Neural cell (in vitro differentiated cells): ENCODE data around the gene UBE2F. TPM values are rescaled to one million over a fixed set of nuclear protein-coding genes. Genes with fewer than 3 reads are reported as not detected.

Experiments
- H2AFZ ChIP-seq: fragments of 200-600, 300-800 bp; sonication (generic), shearing (Covaris generic); 2 replicates; pipeline ENCODE4 v1.6.0; 2014; ENCODE audit warnings: low read depth, mild to moderate bottlenecking, antibody characterized with exemption, low read length, moderate library complexity
- H3F3A ChIP-seq: fragments of 200-600 bp; shearing (Covaris generic); 2 replicates; pipeline ENCODE4 v1.6.1; 2016; ENCODE audit warnings: mild to moderate bottlenecking, moderate library complexity, mixed read lengths, antibody characterized with exemption, low read length; ENCODE audit not compliant: insufficient read depth, poor library complexity, severe bottlenecking
- H3K27ac ChIP-seq: fragments of 200-600, 300-800 bp; sonication (generic), shearing (Covaris generic); 2 replicates; pipeline ENCODE4 v1.5.1; 2014; ENCODE audit warnings: mild to moderate bottlenecking, low read length, moderate library complexity
- H3K27me3 ChIP-seq: fragments of 300-800, 200-600 bp; sonication (generic), shearing (Covaris generic); 2 replicates; pipeline ENCODE4 v1.6.0; 2014; ENCODE audit warnings: mild to moderate bottlenecking, low read depth, low read length, moderate library complexity; ENCODE audit not compliant: insufficient read depth
- H3K36me3 ChIP-seq: fragments of 300-800, 200-600 bp; sonication (generic), shearing (Covaris generic); 2 replicates; pipeline ENCODE4 v1.5.1; 2014; ENCODE audit warnings: mild to moderate bottlenecking, antibody characterized with exemption, low read length, moderate library complexity; ENCODE audit not compliant: insufficient read depth
- H3K4me2 ChIP-seq: fragments of 300-800, 200-600 bp; sonication (generic), shearing (Covaris generic); 2 replicates; pipeline ENCODE4 v1.6.0; 2014; ENCODE audit warnings: mild to moderate bottlenecking, low read length
- H3K4me3 ChIP-seq: fragments of 300-800, 200-600 bp; sonication (generic), shearing (Covaris generic); 2 replicates; pipeline ENCODE4 v1.5.1; 2014; ENCODE audit warnings: mild to moderate bottlenecking, low read length, moderate library complexity
- H3K79me2 ChIP-seq: fragments of 200-600 bp; shearing (Covaris generic); replicated peaks from 2 replicates; pipeline ENCODE4 v1.6.0; 2014; ENCODE audit warnings: mild to moderate bottlenecking, low read length, moderate library complexity; ENCODE audit not compliant: insufficient read depth
- H3K9ac ChIP-seq: fragments of 300-800, 200-600 bp; sonication (generic), shearing (Covaris generic); 2 replicates; pipeline ENCODE4 v1.6.1; 2016; ENCODE audit warnings: mild to moderate bottlenecking, low read length, mixed read lengths
- H3K9me2 ChIP-seq: fragments of 200-600 bp; shearing (Covaris generic); 2 replicates; pipeline ENCODE4 v1.6.1; 2016; ENCODE audit warnings: mild to moderate bottlenecking, low read length, mixed read lengths; ENCODE audit not compliant: insufficient read depth
- H3K9me3 ChIP-seq: fragments of 200-600, 300-800 bp; sonication (generic), shearing (Covaris generic); 2 replicates; pipeline ENCODE4 v1.6.1; 2016; ENCODE audit warnings: mild to moderate bottlenecking, mixed run types, low read length, moderate library complexity, mixed read lengths
- H4K20me1 ChIP-seq: fragments of 200-600 bp; shearing (Covaris generic); 2 replicates; pipeline ENCODE4 v1.6.1; 2016; ENCODE audit warnings: mild to moderate bottlenecking, mixed run types; ENCODE audit not compliant: insufficient read depth
- CTCF ChIP-seq: fragments of 450-650 bp; IDR thresholded peaks from 2 replicates; pipeline ENCODE4 v1.5.1; 2014; ENCODE audit warnings: antibody characterized with exemption, mild to moderate bottlenecking, moderate library complexity; ENCODE audit not compliant: poor library complexity, severe bottlenecking
- EP300 ChIP-seq: fragments of 450-650 bp; conservative IDR thresholded peaks from 2 replicates; pipeline ENCODE4 v1.6.1; 2014; ENCODE audit warnings: antibody characterized with exemption, mild to moderate bottlenecking, moderate library complexity; ENCODE audit not compliant: poor library complexity, severe bottlenecking
- EZH2 ChIP-seq: fragments of 200-600, 300-800 bp; shearing (Covaris generic), sonication (generic); IDR thresholded peaks from 2 replicates; pipeline ENCODE4 v1.6.1; 2014; ENCODE audit warnings: antibody characterized with exemption, low read length, borderline replicate concordance, mild to moderate bottlenecking; ENCODE audit not compliant: insufficient read depth, poor library complexity, severe bottlenecking
- MXI1 ChIP-seq: fragments of 450-650 bp; conservative IDR thresholded peaks from 2 replicates; pipeline ENCODE4 v1.6.1; 2014; ENCODE audit warnings: antibody characterized with exemption, mild to moderate bottlenecking; ENCODE audit not compliant: poor library complexity, severe bottlenecking
- POLR2AphosphoS5 ChIP-seq: IDR thresholded peaks from 2 replicates; pipeline ENCODE4 v1.6.1; 2012
- RAD21 ChIP-seq: fragments of 450-650 bp; conservative IDR thresholded peaks from 2 replicates; pipeline ENCODE4 v1.6.1; 2014; ENCODE audit warnings: antibody characterized with exemption, mild to moderate bottlenecking, moderate library complexity
- REST ChIP-seq: IDR thresholded peaks from 2 replicates; pipeline ENCODE4 v1.6.1; 2012; ENCODE audit warnings: borderline replicate concordance
- SMC3 ChIP-seq: fragments of 450-650 bp; conservative IDR thresholded peaks from 2 replicates; pipeline ENCODE4 v1.6.1; 2014; ENCODE audit warnings: antibody characterized with exemption, mild to moderate bottlenecking, moderate library complexity; ENCODE audit not compliant: poor library complexity
- TAF1 ChIP-seq: IDR thresholded peaks from 2 replicates; pipeline ENCODE4 v1.6.1; 2012; ENCODE audit warnings: low read depth
- polyA plus RNA-seq: library from polyadenylated mRNA; depleted of rRNA; stranded (reverse); fragments of >200 nt; gene quantifications from 2 replicates; pipeline ENCODE4 v1.2.3, GENCODE V29; 2014

Gene UBE2F
- polyA plus RNA-seq, 1 donor from 2014 or later = 65.7 TPM

GRCh38 chr2:238075397-238075796 lies 108.6 kb downstream of the UBE2F start:
- no peaks in the 10 kb centered on the region for H3K27me3 ChIP-seq
- H3K4me3 ChIP-seq = no peak overlapping the region
- TF ChIP-seq EP300 (no peak), SMC3 (no peak), MXI1 (no peak), EZH2 (no peak), CTCF (no peak), TAF1 (no peak), REST (no peak), RAD21 (no peak), POLR2AphosphoS5 (no peak)
- H3K4me2 ChIP-seq = no peak overlapping the region
- no peak overlapping the region for H3K9ac ChIP-seq
- peaks cover 2% of the 10 kb centered on the region for H3K79me2 ChIP-seq
- H2AFZ ChIP-seq = no peak overlapping the region
- no peaks in the 10 kb centered on the region for H3F3A ChIP-seq
- H4K20me1 ChIP-seq = no peaks in the 10 kb centered on the region
- H3K36me3 ChIP-seq = no peaks in the 10 kb centered on the region
- no peaks in the 10 kb centered on the region for H3K9me2 ChIP-seq
- H3K27ac ChIP-seq = no peak overlapping the region
- H3K9me3 ChIP-seq = no peaks in the 10 kb centered on the region

- Histone ChIP-seq H3K9me3 (no peaks in the 10 kb centered on the region), H3K36me3 (no peaks in the 10 kb centered on the region), H3K9ac (no peak overlapping the region), H3K27ac (no peak overlapping the region), H3K79me2 (peaks cover 2% of the 10 kb centered on the region), H3K27me3 (no peaks in the 10 kb centered on the region), H4K20me1 (no peaks in the 10 kb centered on the region), H3K4me3 (no peak overlapping the region), H2AFZ (no peak overlapping the region), H3K9me2 (no peaks in the 10 kb centered on the region), H3K4me2 (no peak overlapping the region), H3F3A (no peaks in the 10 kb centered on the region)
- TF ChIP-seq EZH2 (no peak), TAF1 (no peak), EP300 (no peak), POLR2AphosphoS5 (no peak), REST (no peak), CTCF (no peak), RAD21 (no peak), SMC3 (no peak), MXI1 (no peak)
Measured at GRCh38 chr2:238077292-238077691, 110.5 kb downstream of the UBE2F start.
